ENCODE results near the gene DUSP10.

GRCh38 chr1:221751226-221751887 lies 9.5 kb upstream of the DUSP10 start:
- TF ChIP-seq CTCF (IDR thresholded peaks at IDR 0.05) (no peak), POLR2A (IDR thresholded peaks at IDR 0.05) (no peak)
